HepG2 (cell line): ENCODE results near the gene PRKAG3. TPM values are rescaled to one million over a fixed set of nuclear protein-coding genes. Genes with fewer than 3 reads are reported as not detected.

Source experiments
- ATAC-seq: fragments of 200-7000 bp; cut with Tn5 transposase; 3 replicates; pipeline ENCODE4 v1.9.1; 2020; ENCODE audit warnings: mild to moderate bottlenecking, moderate library complexity
- BruUV-seq: library from RNA; stranded (reverse); fragments of 400-500 nt; replicated peaks from 2 replicates; lab custom pipeline; 2021; lab: Mats Ljungman, UMichigan
- CTCF ChIA-PET: fragments of 300-600 bp; formaldehyde crosslinking; extraction: SDS; loops from one replicate; lab custom pipeline; 2021; ENCODE audit warnings: low total read pairs, inconsistent platforms, low intra/inter-chr PET ratio; lab: Yijun Ruan, JAX
- POLR2A ChIA-PET: fragments of 350-600 bp; sonication (Branson Sonifier 250); formaldehyde crosslinking; loops from one replicate; lab custom pipeline; 2020; ENCODE audit warnings: antibody characterized with exemption, inconsistent platforms; lab: Yijun Ruan, JAX
- DNase-seq: peaks from one replicate; pipeline ENCODE4 v3.0.0-alpha.2; 2015; ENCODE audit warnings: low spot score
- FAIRE-seq: peaks from 3 replicates; lab custom pipeline; 2011; peaks lifted over from hg19 to GRCh38; lab: Jason Lieb, UNC
- H2AFZ ChIP-seq: one replicate; pipeline ENCODE4 v1.6.1; 2011; ENCODE audit warnings: low read length, inconsistent platforms
- H3K27ac ChIP-seq: fragments of 300-600 bp; 3 replicates; pipeline ENCODE4 v1.8.0; 2011; ENCODE audit warnings: mixed run types, mild to moderate bottlenecking, mixed read lengths, low read length, inconsistent platforms; ENCODE audit not compliant: insufficient read depth; ENCODE audit errors: extremely low read length
- H3K27me3 ChIP-seq, 2 experiments: fragments of 200-600 bp in 1 of 2; 2 replicates in 1 of 2; 3 replicates in 1 of 2; pipeline versions ENCODE4 v1.6.0 to v1.8.0; 2011; ENCODE audit warnings: low read length in 2 of 2, mild to moderate bottlenecking in 2 of 2, moderate library complexity in 2 of 2, inconsistent platforms in 1 of 2; ENCODE audit not compliant: insufficient read depth in 2 of 2, control insufficient read depth in 1 of 2
- H3K36me3 ChIP-seq, 2 experiments: fragments of 200-600 bp in 1 of 2; replicated peaks in 1 of 2; 2 replicates in 1 of 2; 3 replicates in 1 of 2; pipeline versions ENCODE4 v1.5.1 to v1.8.0; 2011; ENCODE audit warnings: low read length in 2 of 2, inconsistent platforms in 1 of 2; ENCODE audit not compliant: insufficient read depth in 2 of 2, control insufficient read depth in 1 of 2
- H3K4me1 ChIP-seq: 2 replicates; pipeline ENCODE4 v1.5.1; 2012; ENCODE audit warnings: low read length, inconsistent platforms; ENCODE audit not compliant: insufficient read depth
- H3K4me2 ChIP-seq: 2 replicates; pipeline ENCODE4 v1.6.0; 2011; ENCODE audit warnings: low read depth, low read length, inconsistent platforms
- H3K4me3 ChIP-seq, 3 experiments: fragments of 200-600 bp in 1 of 3; sonication (generic), shearing (Covaris generic) in 1 of 3; replicated peaks in 1 of 3; 2 replicates each; pipeline ENCODE4 v1.5.1; 2011 to 2016; ENCODE audit warnings: low read length in 3 of 3, inconsistent platforms in 2 of 3, low read depth in 2 of 3, mild to moderate bottlenecking in 2 of 3, control low read depth in 1 of 3, mixed read lengths in 1 of 3; ENCODE audit not compliant: insufficient read depth in 1 of 3
- H3K79me2 ChIP-seq: one replicate; pipeline ENCODE4 v1.6.1; 2011; ENCODE audit warnings: low read length, inconsistent platforms; ENCODE audit not compliant: insufficient read depth
- H3K9ac ChIP-seq: 2 replicates; pipeline ENCODE4 v1.6.0; 2011; ENCODE audit warnings: mild to moderate bottlenecking, low read depth, low read length, inconsistent platforms; ENCODE audit not compliant: insufficient read depth
- H3K9me3 ChIP-seq: 2 replicates; pipeline ENCODE4 v1.5.1; 2012; ENCODE audit warnings: mild to moderate bottlenecking, low read length
- H4K20me1 ChIP-seq: 2 replicates; pipeline ENCODE4 v1.6.0; 2011; ENCODE audit warnings: inconsistent platforms, mild to moderate bottlenecking, low read length, moderate library complexity; ENCODE audit not compliant: insufficient read depth
- ELF4 ChIP-seq: sonication (generic); formaldehyde crosslinking; IDR thresholded peaks from 2 replicates; pipeline ENCODE4 v1.5.0; 2020; ENCODE audit warnings: missing genetic modification reagents, mild to moderate bottlenecking, moderate library complexity, borderline replicate concordance
- EZH2 ChIP-seq: conservative IDR thresholded peaks from 2 replicates; pipeline ENCODE4 v1.6.1; 2012; ENCODE audit warnings: mild to moderate bottlenecking, low read depth, low read length, moderate library complexity
- HIVEP1 ChIP-seq: sonication (generic); formaldehyde crosslinking; IDR thresholded peaks from 2 replicates; pipeline ENCODE4 v1.4.0; 2020; ENCODE audit warnings: mild to moderate bottlenecking, missing genetic modification reagents
- IRF9 ChIP-seq: sonication (generic); formaldehyde crosslinking; IDR thresholded peaks from 2 replicates; pipeline ENCODE4 v1.8.0; 2022; ENCODE audit warnings: missing genetic modification reagents, mild to moderate bottlenecking, borderline replicate concordance
- ISX ChIP-seq: sonication (generic); formaldehyde crosslinking; conservative IDR thresholded peaks from 2 replicates; pipeline ENCODE4 v1.5.0; 2020; ENCODE audit warnings: missing genetic modification reagents
- MEIS2 ChIP-seq: sonication (generic); formaldehyde crosslinking; IDR thresholded peaks from 2 replicates; pipeline ENCODE4 v1.9.0; 2021; ENCODE audit warnings: mild to moderate bottlenecking, missing genetic modification reagents
- MTA1 ChIP-seq: sonication (generic); formaldehyde crosslinking; IDR thresholded peaks from 2 replicates; pipeline ENCODE4 v1.4.0; 2020; ENCODE audit warnings: missing genetic modification reagents, mild to moderate bottlenecking, borderline replicate concordance
- MTF2 ChIP-seq: sonication (generic); formaldehyde crosslinking; IDR thresholded peaks from 2 replicates; pipeline ENCODE4 v1.5.0; 2020; ENCODE audit warnings: missing genetic modification reagents, borderline replicate concordance
- RXRA ChIP-seq: sonication (generic); formaldehyde crosslinking; IDR thresholded peaks from 2 replicates; pipeline ENCODE4 v1.5.1; 2020; ENCODE audit warnings: missing genetic modification reagents
- SP4 ChIP-seq: sonication (generic); formaldehyde crosslinking; IDR thresholded peaks from 2 replicates; pipeline ENCODE4 v1.8.1; 2023; ENCODE audit warnings: mild to moderate bottlenecking, missing genetic modification reagents
- ZHX1 ChIP-seq: sonication (generic); formaldehyde crosslinking; IDR thresholded peaks from 2 replicates; pipeline ENCODE4 v1.8.1; 2022; ENCODE audit warnings: low read depth, mild to moderate bottlenecking, missing genetic modification reagents
- ZMYM3 ChIP-seq: sonication (generic); formaldehyde crosslinking; IDR thresholded peaks from 2 replicates; pipeline ENCODE4 v1.5.1; 2020; ENCODE audit warnings: mild to moderate bottlenecking, missing genetic modification reagents
- ZNF235 ChIP-seq: sonication (generic); formaldehyde crosslinking; IDR thresholded peaks from 2 replicates; pipeline ENCODE4 v1.8.1; 2023; ENCODE audit warnings: mild to moderate bottlenecking, missing genetic modification reagents, borderline replicate concordance
- ZNF329 ChIP-seq: sonication (generic); formaldehyde crosslinking; IDR thresholded peaks from 2 replicates; pipeline ENCODE4 v1.9.0; 2021; ENCODE audit warnings: low read depth, mild to moderate bottlenecking, missing genetic modification reagents
- ZNF644 ChIP-seq: IDR thresholded peaks from 2 replicates; pipeline ENCODE4 v1.6.1; 2016; ENCODE audit warnings: low read depth
- WGBS: methylation state at CpG from one replicate; pipeline ENCODE4 v1.1.6; 2017; ENCODE audit warnings: low lambda C conversion rate; 5-methylcytosine and 5-hydroxymethylcytosine counted together
- in situ Hi-C: cut with HindIII; loops from 2 replicates; pipeline ENCODE4 v1.10.0; 2017; ENCODE audit warnings: low pct_unique_long_range_greater_than_20kb; ENCODE audit not compliant: extremely low pct_ligation_motif_present
- intact Hi-C: fragments of 100-400 bp; cut with micrococcal nuclease; formaldehyde crosslinking; loops from one replicate; pipeline ENCODE4 v1.10.0; 2022; ENCODE audit not compliant: unreplicated experiment
- polyA plus RNA-seq, 8 experiments: library from polyadenylated mRNA; depleted of rRNA in 3 of 8; stranded (reverse) in 7 of 8; unstranded in 1 of 8; fragments of >200 nt; fragmentation: Illumina TruSeq in 4 of 8; extraction: Trizol in 4 of 8; gene quantifications; 2 replicates each; pipeline versions ENCODE4 v1.2.1 to v1.2.3, GENCODE V29; 2011 to 2016; ENCODE audit warnings: low read depth in 4 of 8, missing spikeins in 1 of 8, mixed read lengths in 1 of 8; ENCODE audit not compliant: insufficient read depth in 1 of 8
- total RNA-seq, 5 experiments: library from RNA; depleted of rRNA; stranded (reverse); fragments of >200 nt; fragmentation: Illumina TruSeq; extraction: Trizol; gene quantifications; 2 replicates each; pipeline ENCODE4 v1.2.3, GENCODE V29; 2016; ENCODE audit warnings: low read depth in 1 of 5

Gene PRKAG3
- total and polyA plus RNA-seq, 2 of the 13 experiments (the other 11 are each of a cell fraction or from before 2014, with no cell fraction given) = not detected

GRCh38 chr2:218858671-218859555 lies 27.3 kb upstream of the PRKAG3 start:
- no peak overlapping the region for H2AFZ ChIP-seq
- H4K20me1 ChIP-seq = no peaks in the 10 kb centered on the region; the same call in 1 of the 2 replicates
- FAIRE-seq = no peak
- POLR2A ChIA-PET = no interaction called here
- no peak overlapping the region for H3K27ac ChIP-seq
- in situ Hi-C loops (no loop called here), intact Hi-C loops (no loop called here)
- CTCF ChIA-PET = no interaction called here
- H3K79me2 ChIP-seq = no peaks in the 10 kb centered on the region
- H3K9me3 ChIP-seq = no peaks in the 10 kb centered on the region
- H3K4me2 ChIP-seq = peak overlapping the region; percentile 52
- no peak overlapping the region for H3K9ac ChIP-seq
- 8% methylated on average over 45 of the region's 51 CpGs for WGBS
- peaks cover 18 to 86% of the 10 kb centered on the region in 2 experiments for H3K27me3 ChIP-seq
- peaks cover 27% of the 10 kb centered on the region for H3K4me1 ChIP-seq
- H3K4me3 ChIP-seq = peak overlapping the region in 2 of 3 experiments; percentile 18 to 52; a peak in 3 of 6 replicates
- H3K36me3 ChIP-seq = no peaks in the 10 kb centered on the region
- DNase-seq = no peak
- BruUV-seq = no TSS peak
- ATAC-seq = no peak
- TF ChIP-seq ISX (CRISPR knock-in tag) = no peak
- no peak for TF ChIP-seq ZMYM3
- no peak for TF ChIP-seq ZNF329 (CRISPR knock-in tag)
- TF ChIP-seq HIVEP1 (CRISPR knock-in tag) = no peak
- no peak for TF ChIP-seq ZHX1 (CRISPR knock-in tag)
- peak; percentile 66; the same call in 1 of the 2 replicates for TF ChIP-seq MTF2 (CRISPR knock-in tag)
- TF ChIP-seq EZH2 = peak; percentile 97
- TF ChIP-seq MTA1 (CRISPR knock-in tag) = 0 out of 2 replicates have a peak, but pooled peaks have one; percentile 34
- TF ChIP-seq RXRA (CRISPR knock-in tag) = peak; percentile 26; the same call in 1 of the 2 replicates
- no peak for TF ChIP-seq ZNF235 (CRISPR knock-in tag)
- no peak for TF ChIP-seq ELF4 (CRISPR knock-in tag)
- TF ChIP-seq SP4 = no peak
- TF ChIP-seq MEIS2 (CRISPR knock-in tag) = no peak
- TF ChIP-seq ZNF644 = no peak
- TF ChIP-seq IRF9 (CRISPR knock-in tag) = no peak
